Measurements from ENCODE around the gene KIAA0586. TPM values are rescaled to one million over a fixed set of nuclear protein-coding genes. Genes with fewer than 3 reads are reported as not detected.

The KIAA0586 gene
- total RNA-seq, 4 donors from 2014 or later = 10.0 to 13.9 (median 11.9) TPM

DNA sequence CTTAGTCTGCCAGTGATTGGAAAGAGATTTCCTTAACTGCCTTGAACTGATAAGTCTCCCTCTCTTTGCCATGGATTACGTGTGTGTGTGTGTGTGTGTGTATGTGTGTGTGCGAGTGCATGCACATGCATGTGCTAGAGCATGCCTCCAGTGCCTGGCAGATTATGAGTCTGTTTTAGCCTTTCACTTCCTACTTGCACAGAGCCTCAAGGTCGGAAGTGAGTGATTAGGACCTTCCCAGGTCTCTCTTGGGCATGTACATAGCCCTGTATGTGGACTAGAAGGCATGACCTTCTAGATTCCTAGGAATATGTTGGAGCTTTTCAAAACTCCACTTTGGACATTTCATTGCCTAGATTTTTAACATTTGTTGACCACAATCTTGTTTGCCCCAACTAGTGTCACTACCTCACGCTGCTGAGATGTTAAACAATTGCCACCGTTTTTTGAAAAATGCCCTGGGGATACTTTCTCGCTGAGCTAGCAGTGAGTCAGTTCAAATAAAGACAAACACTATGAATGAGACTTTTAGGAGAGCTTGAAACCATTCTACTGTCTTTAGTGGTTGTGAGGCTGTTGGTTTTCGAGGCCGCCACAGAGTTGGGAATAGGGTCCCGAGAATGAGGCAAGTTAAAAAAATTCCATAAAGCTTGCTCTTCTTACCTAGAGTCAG is 28.2 kb downstream of the KIAA0586 start:
- TF ChIP-seq, protein P1, sequence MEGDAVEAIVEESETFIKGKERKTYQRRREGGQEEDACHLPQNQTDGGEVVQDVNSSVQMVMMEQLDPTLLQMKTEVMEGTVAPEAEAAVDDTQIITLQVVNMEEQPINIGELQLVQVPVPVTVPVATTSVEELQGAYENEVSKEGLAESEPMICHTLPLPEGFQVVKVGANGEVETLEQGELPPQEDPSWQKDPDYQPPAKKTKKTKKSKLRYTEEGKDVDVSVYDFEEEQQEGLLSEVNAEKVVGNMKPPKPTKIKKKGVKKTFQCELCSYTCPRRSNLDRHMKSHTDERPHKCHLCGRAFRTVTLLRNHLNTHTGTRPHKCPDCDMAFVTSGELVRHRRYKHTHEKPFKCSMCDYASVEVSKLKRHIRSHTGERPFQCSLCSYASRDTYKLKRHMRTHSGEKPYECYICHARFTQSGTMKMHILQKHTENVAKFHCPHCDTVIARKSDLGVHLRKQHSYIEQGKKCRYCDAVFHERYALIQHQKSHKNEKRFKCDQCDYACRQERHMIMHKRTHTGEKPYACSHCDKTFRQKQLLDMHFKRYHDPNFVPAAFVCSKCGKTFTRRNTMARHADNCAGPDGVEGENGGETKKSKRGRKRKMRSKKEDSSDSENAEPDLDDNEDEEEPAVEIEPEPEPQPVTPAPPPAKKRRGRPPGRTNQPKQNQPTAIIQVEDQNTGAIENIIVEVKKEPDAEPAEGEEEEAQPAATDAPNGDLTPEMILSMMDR (IDR thresholded peaks at IDR 0.05 in 4 of 5, conservative IDR thresholded peaks at IDR 0.05 in 1 of 5) = no peak
- no peak for TF ChIP-seq POLR2A (IDR thresholded peaks at IDR 0.05)
- Histone ChIP-seq H3K4me3 (no peak overlapping the region), H3K4me1 (no peaks in the 10 kb centered on the region), H3K27ac (no peak overlapping the region), H3K27me3 (no peaks in the 10 kb centered on the region), H3K9me3 (no peaks in the 10 kb centered on the region), H3K36me3 (peaks cover 3 to 66% of the 10 kb centered on the region in 2 donors)
- no peak for ATAC-seq
- in situ Hi-C loops (cut with MboI; ENCODE audit: low sequenced_read_pairs in 4 of 4) (no loop called here), intact Hi-C loops (cut with DNase I; ENCODE audit: low total_unique reads) (no loop called here)
- no peak for DNase-seq

DNA sequence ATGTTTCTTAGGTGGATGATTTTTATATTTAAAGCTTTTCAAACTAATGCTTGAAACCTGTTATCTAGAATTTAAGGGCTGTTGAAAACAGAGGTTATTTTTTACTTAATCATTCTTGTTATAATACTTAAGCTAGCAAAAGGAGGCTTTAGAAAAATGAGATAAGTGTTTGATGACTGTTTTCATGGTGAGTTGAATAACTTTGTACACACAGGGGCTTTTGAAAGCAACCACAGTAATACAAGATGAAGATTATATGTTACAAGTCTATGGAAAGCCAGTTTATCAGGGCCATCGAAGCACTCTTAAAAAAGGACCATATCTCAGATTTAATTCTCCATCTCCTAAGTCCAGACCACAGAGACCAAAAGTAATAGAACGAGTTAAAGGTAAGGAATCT is 33.3 kb downstream of the KIAA0586 start:
- in situ Hi-C loops (cut with MboI; ENCODE audit: low sequenced_read_pairs in 4 of 4) = no loop called here

DNA sequence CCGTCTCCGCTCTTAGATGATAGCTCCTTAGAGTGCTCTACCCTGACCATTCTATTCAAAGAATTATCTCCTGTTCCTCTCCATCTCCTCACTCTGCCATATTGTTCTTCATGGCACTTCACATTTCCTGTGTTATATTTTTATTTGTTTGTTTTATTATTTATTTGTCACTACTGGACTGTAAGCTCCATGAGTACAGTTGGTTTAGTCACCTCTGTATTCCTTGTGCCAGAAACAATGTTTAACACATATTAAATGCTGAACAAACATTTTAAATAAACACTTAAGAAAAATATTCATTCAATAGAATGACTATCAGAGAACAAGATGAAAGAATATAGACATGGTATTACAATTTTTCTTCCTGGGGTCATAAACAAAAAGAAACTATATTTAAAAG is 35.6 kb downstream of the KIAA0586 start:
- TF ChIP-seq, protein P1 (IDR thresholded peaks at IDR 0.05 in 4 of 5, conservative IDR thresholded peaks at IDR 0.05 in 1 of 5) = no peak
- TF ChIP-seq POLR2A (IDR thresholded peaks at IDR 0.05) = no peak
- no peak overlapping the region for H3K27ac ChIP-seq
- in situ Hi-C loops (cut with MboI; ENCODE audit: low sequenced_read_pairs in 4 of 4) = no loop called here
- H3K4me1 ChIP-seq = no peaks in the 10 kb centered on the region
- H3K9me3 ChIP-seq = no peaks in the 10 kb centered on the region
- H3K27me3 ChIP-seq = no peaks in the 10 kb centered on the region
- no peak for ATAC-seq
- peaks cover 3 to 81% of the 10 kb centered on the region in 2 donors for H3K36me3 ChIP-seq
- intact Hi-C loops (cut with DNase I; ENCODE audit: low total_unique reads) = no loop called here
- no peak overlapping the region for H3K4me3 ChIP-seq
- no peak for DNase-seq

More for the DNA sequence above, 33.3 kb downstream of the KIAA0586 start:
- H3K27me3 ChIP-seq = no peaks in the 10 kb centered on the region
- no peaks in the 10 kb centered on the region for H3K4me1 ChIP-seq
- H3K9me3 ChIP-seq = no peaks in the 10 kb centered on the region
- H3K4me3 ChIP-seq = no peak overlapping the region
- H3K27ac ChIP-seq = no peak overlapping the region
- no peak for DNase-seq
- no peak for ATAC-seq
- TF ChIP-seq, protein P1 (IDR thresholded peaks at IDR 0.05 in 4 of 5, conservative IDR thresholded peaks at IDR 0.05 in 1 of 5) = no peak
- no peak for TF ChIP-seq POLR2A (IDR thresholded peaks at IDR 0.05)
- H3K36me3 ChIP-seq = peaks cover 3 to 77% of the 10 kb centered on the region in 2 donors
- intact Hi-C loops (cut with DNase I; ENCODE audit: low total_unique reads) = no loop called here

DNA sequence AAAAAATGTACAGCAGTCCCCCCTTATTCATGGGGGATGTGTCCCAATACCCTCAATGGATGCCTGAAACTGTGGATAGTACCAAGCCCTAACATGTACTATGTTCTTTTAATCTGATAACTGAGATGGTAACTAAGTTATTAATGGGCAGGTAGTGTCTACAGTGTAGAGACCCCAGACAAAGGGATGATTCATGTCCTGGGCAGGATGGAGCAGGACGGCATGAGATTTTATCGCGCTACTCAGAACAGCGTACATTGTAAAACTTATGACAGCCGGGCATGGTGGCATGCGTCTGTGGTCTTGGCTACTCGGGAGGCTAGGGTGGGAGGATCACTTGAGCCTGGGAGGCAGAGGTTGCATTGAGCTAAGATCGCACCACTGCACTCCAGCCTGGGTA is 37.1 kb downstream of the KIAA0586 start:
- no peak for ATAC-seq
- Histone ChIP-seq H3K36me3 (peaks cover 0 to 81% of the 10 kb centered on the region in 2 donors), H3K4me3 (no peak overlapping the region), H3K27me3 (no peaks in the 10 kb centered on the region), H3K4me1 (no peaks in the 10 kb centered on the region), H3K27ac (no peak overlapping the region), H3K9me3 (no peaks in the 10 kb centered on the region)
- intact Hi-C loops (cut with DNase I; ENCODE audit: low total_unique reads) (no loop called here), in situ Hi-C loops (cut with MboI; ENCODE audit: low sequenced_read_pairs in 4 of 4) (no loop called here)
- TF ChIP-seq, protein P1 (IDR thresholded peaks at IDR 0.05 in 4 of 5, conservative IDR thresholded peaks at IDR 0.05 in 1 of 5) = no peak
- TF ChIP-seq POLR2A (IDR thresholded peaks at IDR 0.05) = no peak
- DNase-seq = no peak

DNA sequence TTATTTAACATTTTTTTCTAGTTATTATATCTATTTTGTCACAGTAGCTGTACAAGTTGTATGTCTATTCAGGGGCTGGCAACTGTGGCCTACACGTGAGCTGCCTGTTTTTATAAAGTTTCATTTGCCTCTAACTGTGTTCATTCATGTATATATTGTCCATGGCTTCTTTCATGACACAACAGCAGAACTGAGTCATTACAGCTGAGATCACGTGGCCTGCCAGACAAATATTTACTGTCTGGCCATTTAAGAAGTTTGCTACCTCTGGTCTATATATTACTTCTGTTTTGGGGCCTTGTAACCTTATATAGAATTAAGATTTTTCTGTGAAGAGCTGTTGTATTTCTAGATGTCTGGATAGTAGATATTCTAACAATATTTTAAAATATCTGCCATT is 37.9 kb downstream of the KIAA0586 start:
- DNase-seq (no peak), ATAC-seq (no peak)
- no peaks in the 10 kb centered on the region for H3K9me3 ChIP-seq
- H3K4me1 ChIP-seq = no peaks in the 10 kb centered on the region
- H3K27ac ChIP-seq = no peak overlapping the region
- TF ChIP-seq POLR2A (IDR thresholded peaks at IDR 0.05) = no peak
- TF ChIP-seq, protein P1 (IDR thresholded peaks at IDR 0.05 in 4 of 5, conservative IDR thresholded peaks at IDR 0.05 in 1 of 5) = no peak
- H3K27me3 ChIP-seq = no peaks in the 10 kb centered on the region
- H3K36me3 ChIP-seq = peaks cover 0 to 84% of the 10 kb centered on the region in 2 donors
- in situ Hi-C loops (cut with MboI; ENCODE audit: low sequenced_read_pairs in 4 of 4) = no loop called here
- no peak overlapping the region for H3K4me3 ChIP-seq
- intact Hi-C loops (cut with DNase I; ENCODE audit: low total_unique reads) = no loop called here
